HG03280 (cell line): ENCODE measurements around the gene DYNC1I1.

ENCODE experiments used
- ATAC-seq: cut with Tn5 transposase; IDR thresholded peaks from one replicate; pipeline ENCODE4 v1.9.1; 2021; ENCODE audit warnings: mild to moderate bottlenecking, moderate library complexity; ENCODE audit not compliant: unreplicated experiment

The DYNC1I1 gene

DNA sequence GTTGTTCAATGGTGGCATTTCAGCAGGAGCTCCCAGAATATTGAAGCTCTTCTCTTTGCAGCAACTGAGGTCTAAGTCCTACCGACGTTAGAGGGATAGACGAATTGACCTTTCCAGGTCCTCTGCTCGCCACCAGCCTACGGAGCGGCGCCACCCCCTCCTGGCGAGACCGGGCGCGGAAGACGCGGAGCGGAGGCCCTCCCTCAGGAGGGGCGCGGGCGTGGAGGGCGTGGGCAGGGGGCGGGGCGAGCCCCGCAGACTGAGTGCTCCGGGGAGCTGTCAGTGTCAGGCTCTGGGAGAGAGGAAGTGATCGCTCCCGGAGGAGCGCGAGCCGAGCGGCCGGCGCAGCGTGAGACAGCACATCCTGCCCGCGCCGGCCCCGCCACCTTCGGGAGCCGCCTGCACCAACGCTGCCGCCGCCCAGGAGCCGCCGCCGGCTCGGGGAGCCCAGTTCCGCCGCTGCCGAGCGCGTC is at the start of gene DYNC1I1:
DYNC1I1 (plus strand) TSS at position 257 of the 473 bp plus-strand sequence. CDS start 32,176 bp downstream, outside the sequence.
- peak; percentile 95 for ATAC-seq

DNA sequence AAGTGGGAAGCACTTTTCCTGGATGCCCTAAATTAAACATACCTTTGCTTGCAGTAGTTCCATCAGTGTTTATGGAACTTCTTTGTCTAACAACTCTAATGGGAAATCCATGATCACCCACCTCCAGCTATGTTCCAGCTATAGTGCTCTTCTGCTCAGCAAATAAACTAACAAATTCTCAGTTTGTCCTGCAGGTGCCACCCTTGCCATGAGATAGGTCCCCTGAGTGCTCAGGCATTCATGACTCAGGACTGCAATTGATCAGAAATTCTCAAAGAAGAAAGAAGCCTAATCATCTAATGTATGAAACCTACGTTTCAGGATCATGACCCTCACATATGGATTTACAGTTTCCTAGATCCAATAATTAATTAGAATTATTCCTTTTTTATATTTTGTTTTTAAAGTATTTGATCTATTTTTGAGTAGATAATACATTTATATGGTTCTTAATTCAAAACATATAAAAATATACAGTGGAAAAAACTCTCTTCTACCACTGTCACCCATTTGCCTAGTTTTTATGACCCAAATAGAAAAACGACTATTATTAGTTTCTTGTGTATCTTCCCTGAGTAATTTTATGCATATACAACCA is 48.7 kb upstream of the DYNC1I1 start:
- ATAC-seq, result peak; percentile 56

DNA sequence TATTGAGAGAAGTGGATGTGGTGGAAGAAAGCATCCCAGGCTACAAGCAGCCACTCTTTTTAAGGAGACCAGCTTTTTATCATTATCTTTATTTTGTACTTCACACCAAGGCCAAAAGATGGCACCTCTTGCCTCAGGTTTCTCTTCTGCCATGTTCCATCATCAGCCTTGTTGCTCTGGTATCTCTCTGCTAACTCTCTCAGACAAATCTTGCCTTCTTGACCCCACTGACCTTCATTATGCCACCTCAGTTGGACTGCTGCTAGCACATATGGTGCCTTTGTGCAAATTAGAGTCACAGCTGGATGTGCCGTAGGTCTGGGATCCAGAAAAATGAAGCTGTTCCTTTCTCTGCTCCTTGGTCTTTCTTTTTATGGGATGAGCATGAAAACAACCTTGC is 47.1 kb upstream of the DYNC1I1 start:
- ATAC-seq, result no peak

GRCh38 chr7:95730493-95731280 is 41.7 kb upstream of the DYNC1I1 start:
- no peak for ATAC-seq

GRCh38 chr7:95736635-95737034 is 35.7 kb upstream of the DYNC1I1 start:
- ATAC-seq, result no peak

DNA sequence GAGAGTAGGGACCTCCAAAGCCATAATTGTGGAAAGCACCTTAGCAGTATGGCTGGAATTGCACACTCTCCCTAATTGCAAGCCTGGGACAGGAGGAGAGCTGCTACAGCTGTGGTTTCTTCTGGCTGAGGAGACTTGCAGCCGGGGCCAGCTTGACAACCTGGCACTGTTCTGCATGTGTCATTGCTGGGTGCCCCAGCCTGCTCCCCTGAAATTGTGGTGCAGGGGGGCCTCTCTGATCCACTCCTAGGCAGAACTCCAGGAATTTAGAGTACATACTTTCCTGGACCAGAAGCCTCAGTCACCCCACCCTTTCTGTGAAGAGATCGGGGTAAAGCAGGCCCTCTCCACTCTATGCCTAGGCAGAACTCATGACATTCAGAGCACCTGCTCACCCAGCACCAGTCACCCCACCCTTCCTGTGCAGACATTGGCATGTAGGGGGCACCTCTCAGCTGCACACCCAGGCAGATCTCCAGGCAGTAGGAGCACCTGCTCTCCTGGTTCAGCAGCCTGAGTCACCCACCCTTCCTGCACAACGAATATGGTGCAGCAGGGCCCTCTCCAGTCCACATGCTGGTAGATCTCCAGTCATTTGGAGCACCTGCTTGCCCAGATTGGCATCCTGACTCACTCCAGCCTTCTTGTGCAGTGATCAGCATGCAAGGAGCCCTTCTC is 34.4 kb upstream of the DYNC1I1 start:
- ATAC-seq, result no peak

DNA sequence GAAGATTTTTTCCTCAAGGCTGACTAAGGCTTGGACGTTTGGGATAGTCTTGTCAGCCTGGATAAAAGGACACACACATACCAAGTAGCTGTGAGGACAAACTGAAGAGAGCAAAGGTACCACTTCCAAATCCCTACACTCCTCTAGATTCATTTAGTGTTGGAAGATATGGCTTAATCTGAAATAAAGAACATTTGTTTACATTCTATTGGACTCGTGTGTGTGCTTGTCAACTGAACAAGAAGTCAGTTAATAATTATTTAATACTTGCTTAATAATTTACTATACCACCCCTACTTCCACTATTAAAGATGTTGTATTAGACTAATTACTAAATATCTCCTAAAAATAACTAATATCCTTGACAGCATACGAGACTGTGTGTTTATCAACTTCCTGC is 23.3 kb upstream of the DYNC1I1 start:
- no peak for ATAC-seq

- no peak for ATAC-seq
Measured at GRCh38 chr7:95749515-95749914, 22.8 kb upstream of the DYNC1I1 start.

DNA sequence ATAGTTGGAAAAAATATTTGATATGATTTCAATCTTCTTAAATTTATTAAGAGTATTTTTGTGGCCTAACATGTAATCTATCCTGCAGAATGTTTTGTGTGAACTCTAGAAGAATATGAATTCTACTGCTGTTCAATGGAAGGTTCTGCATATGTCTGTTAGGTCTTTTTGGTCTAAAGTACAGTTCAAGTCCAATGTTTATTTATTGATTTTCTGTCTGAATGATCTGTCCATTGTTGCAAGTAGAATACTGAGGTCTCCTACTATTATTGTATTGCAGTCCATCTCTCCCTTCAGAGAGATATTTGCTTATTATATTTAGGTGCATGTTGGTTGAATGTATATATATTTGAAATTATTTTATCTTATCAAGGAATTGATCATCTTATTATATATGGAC is 18.9 kb upstream of the DYNC1I1 start:
- no peak for ATAC-seq

GRCh38 chr7:95755277-95755934 is 16.9 kb upstream of the DYNC1I1 start:
- no peak for ATAC-seq

GRCh38 chr7:95758187-95758586 is 14.2 kb upstream of the DYNC1I1 start:
- ATAC-seq, result no peak

GRCh38 chr7:95766086-95766485 is 6.3 kb upstream of the DYNC1I1 start:
- no peak for ATAC-seq

GRCh38 chr7:95766657-95767056 is 5.7 kb upstream of the DYNC1I1 start:
- ATAC-seq, result no peak

DNA sequence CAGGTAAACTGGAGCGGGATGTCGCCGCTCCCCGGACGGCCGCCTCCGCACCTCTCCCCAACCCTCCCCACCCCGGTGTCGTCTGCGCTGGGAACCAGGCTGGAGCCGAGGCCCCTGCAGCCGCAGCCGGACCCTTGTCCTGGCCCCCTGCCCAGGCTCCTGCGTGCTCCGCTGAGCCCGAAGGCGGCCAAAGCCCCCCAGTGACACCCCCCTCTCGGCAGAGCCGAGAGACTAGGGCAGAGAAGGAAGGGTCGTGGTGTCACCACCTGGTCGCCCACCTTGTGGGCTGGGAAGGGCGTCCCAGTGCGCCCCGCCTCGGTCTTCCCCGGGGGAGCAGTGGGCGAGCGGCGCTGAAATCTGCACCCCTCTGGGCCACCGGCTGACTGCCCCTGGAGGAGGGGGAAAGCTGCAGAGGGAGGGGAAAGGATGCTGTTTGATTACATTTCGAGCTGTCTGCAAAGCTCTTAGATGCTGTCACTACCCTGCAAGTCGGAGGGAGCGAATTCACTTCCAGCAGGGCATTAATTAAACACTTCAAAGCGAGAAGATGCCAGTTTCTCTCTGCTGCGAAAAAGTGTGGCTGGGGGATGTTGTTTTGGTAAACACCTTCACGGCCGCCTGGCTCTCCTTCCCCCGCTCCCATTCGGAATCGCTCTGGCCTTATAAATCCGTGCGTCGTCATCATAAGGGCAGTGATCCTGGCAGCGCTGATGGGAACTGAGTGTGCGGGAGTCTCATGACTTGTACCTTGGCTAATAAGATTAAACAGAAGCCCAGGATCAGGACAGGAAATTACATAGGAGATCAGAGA is 622 bp downstream of the DYNC1I1 start:
- ATAC-seq, result no peak

DNA sequence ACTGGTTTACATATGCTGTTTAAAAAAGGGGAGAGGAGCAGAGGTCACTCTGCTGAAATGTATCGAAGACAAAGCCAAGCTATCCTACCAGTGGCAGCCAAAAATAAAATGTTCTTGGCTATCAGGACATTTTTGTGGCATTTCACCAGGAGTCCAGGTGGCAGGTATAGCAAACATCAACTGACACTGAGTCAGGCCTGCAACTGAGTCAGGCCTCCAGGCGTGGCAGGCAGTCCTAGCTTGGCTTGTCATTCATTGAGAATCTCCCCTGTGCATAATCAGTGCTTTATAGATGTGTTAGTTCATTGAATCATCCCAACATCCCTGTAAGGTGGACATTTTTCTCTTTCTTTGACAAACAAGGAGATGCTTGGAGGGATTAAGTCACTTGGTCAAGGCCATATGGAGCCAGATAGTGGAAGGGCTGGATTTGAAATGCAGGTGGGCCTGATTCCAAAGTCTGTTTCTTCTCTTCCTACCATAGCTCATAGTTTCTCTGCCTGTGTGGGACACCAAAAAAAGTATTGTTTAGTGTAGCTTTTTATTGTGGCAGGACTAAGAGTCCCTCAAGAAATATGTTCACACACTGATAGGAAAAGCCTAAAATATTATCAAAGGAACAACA is 4.3 kb downstream of the DYNC1I1 start:
- no peak for ATAC-seq

DNA sequence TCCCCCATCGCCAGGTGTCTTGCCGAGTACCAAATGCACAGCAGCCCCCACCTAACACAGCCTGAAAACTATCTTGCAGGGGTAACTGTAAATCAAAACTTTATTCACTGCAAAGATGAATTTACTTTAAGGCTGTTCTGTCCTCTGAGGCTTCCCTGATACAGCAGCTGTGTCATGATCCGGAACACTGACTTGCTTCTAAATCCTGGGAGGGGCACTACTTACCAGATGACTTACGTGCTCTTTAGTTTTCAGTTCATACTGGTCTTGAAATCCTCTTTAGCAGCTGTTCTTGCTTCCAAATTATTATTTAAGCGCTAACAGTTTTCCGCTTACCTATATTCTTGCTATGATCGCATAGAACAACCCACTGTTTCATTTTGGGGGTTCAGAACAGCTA is 4.9 kb downstream of the DYNC1I1 start:
- ATAC-seq, result no peak

- ATAC-seq, result no peak
Measured at GRCh38 chr7:95780665-95781064, 8.3 kb downstream of the DYNC1I1 start.

- ATAC-seq, result no peak
Measured at GRCh38 chr7:95781961-95782586, 9.7 kb downstream of the DYNC1I1 start.

GRCh38 chr7:95784796-95785195 is 12.4 kb downstream of the DYNC1I1 start:
- no peak for ATAC-seq

GRCh38 chr7:95788258-95788657 is 15.9 kb downstream of the DYNC1I1 start:
- ATAC-seq, result no peak
